CD4-positive, alpha-beta memory T cell (primary cell): Measurements from ENCODE around the gene CCDC9B. TPM values are rescaled to one million over a fixed set of nuclear protein-coding genes. Genes with fewer than 3 reads are reported as not detected.

Experiments
- CTCF ChIA-PET: fragments of 350-600 bp; sonication (Branson Sonifier 250); formaldehyde crosslinking; loops from one replicate; lab custom pipeline; 2021; ENCODE audit warnings: inconsistent platforms; ENCODE audit not compliant: partially characterized antibody; lab: Charles Lee
- POLR2A ChIA-PET: fragments of 350-600 bp; sonication (Branson Sonifier 250); formaldehyde crosslinking; loops from one replicate; lab custom pipeline; 2021; ENCODE audit not compliant: partially characterized antibody; lab: Charles Lee
- DNase-seq, 5 donors: peaks; one replicate each; pipeline versions ENCODE4 v3.0.0 to v3.0.0-alpha.2; 2020 to 2022; ENCODE audit warnings: mixed read lengths in 1 of 5
- H3K27ac ChIP-seq: one replicate; pipeline ENCODE4 v1.7.0; 2013; ENCODE audit warnings: low read depth, low read length
- H3K27me3 ChIP-seq: 2 replicates; pipeline ENCODE4 v1.7.0; 2013; ENCODE audit warnings: mild to moderate bottlenecking, low read length, moderate library complexity; ENCODE audit not compliant: insufficient read depth
- H3K36me3 ChIP-seq: 2 replicates; pipeline ENCODE4 v1.7.0; 2013; ENCODE audit warnings: mild to moderate bottlenecking, low read length, moderate library complexity; ENCODE audit not compliant: insufficient read depth
- H3K4me1 ChIP-seq: 2 replicates; pipeline ENCODE4 v1.7.0; 2013; ENCODE audit warnings: mild to moderate bottlenecking, low read length, moderate library complexity; ENCODE audit not compliant: insufficient read depth
- H3K4me3 ChIP-seq, 2 donors: one replicate each; pipeline ENCODE4 v1.7.0; 2013; ENCODE audit warnings: low read length in 2 of 2, mild to moderate bottlenecking in 1 of 2
- H3K9me3 ChIP-seq, 2 donors: one replicate each; pipeline ENCODE4 v1.7.0; 2013; ENCODE audit warnings: low read length in 2 of 2, control low read depth in 1 of 2; ENCODE audit not compliant: control insufficient read depth in 1 of 2
- H3K27ac Mint-ChIP-seq, 7 donors: one replicate each; pipeline ENCODE4 v1.8.0; 2020 to 2021; ENCODE audit warnings: mixed read lengths in 7 of 7, mild to moderate bottlenecking in 6 of 7, inconsistent platforms in 3 of 7, moderate library complexity in 3 of 7
- H3K27me3 Mint-ChIP-seq, 2 donors: one replicate each; pipeline ENCODE4 v1.8.0; 2020 to 2021; ENCODE audit warnings: mixed read lengths in 2 of 2
- H3K36me3 Mint-ChIP-seq, 2 donors: one replicate each; pipeline ENCODE4 v1.8.0; 2020 to 2021; ENCODE audit warnings: mixed read lengths in 2 of 2, inconsistent platforms in 1 of 2, mild to moderate bottlenecking in 1 of 2
- H3K4me1 Mint-ChIP-seq, 4 donors: one replicate each; pipeline ENCODE4 v1.8.0; 2020 to 2021; ENCODE audit warnings: mixed read lengths in 4 of 4, mild to moderate bottlenecking in 1 of 4
- H3K4me3 Mint-ChIP-seq, 8 donors: one replicate each; pipeline ENCODE4 v1.8.0; 2020 to 2021; ENCODE audit warnings: mixed read lengths in 8 of 8, mild to moderate bottlenecking in 7 of 8, moderate library complexity in 6 of 8, inconsistent platforms in 3 of 8
- H3K9me3 Mint-ChIP-seq, 8 donors: one replicate each; pipeline ENCODE4 v1.8.0; 2020 to 2021; ENCODE audit warnings: mixed read lengths in 8 of 8, mild to moderate bottlenecking in 5 of 8, inconsistent platforms in 3 of 8, moderate library complexity in 1 of 8
- intact Hi-C: fragments of 100-400 bp; cut with micrococcal nuclease; formaldehyde crosslinking; loops from one replicate; pipeline ENCODE4 v1.15.1; 2023
- polyA plus RNA-seq, 2 donors: library from polyadenylated mRNA; unstranded; fragments of 300-500 nt; fragmentation: Illumina TruSeq; gene quantifications; one replicate each; pipeline ENCODE4 v1.2.3, GENCODE V29; 2021
- total RNA-seq, 2 experiments: library from RNA; stranded (reverse); gene quantifications; one replicate each; pipeline ENCODE4 v1.2.3, GENCODE V29; 2021

Gene CCDC9B
- total and polyA plus RNA-seq, 4 experiments from 2014 or later = 0.53 to 5.1 (median 2.6) TPM; not detected in 1

GRCh38 chr15:40365624-40366456 lies 25.1 kb upstream of the CCDC9B start:
- Histone ChIP-seq H3K4me1 (peaks cover 24% of the 10 kb centered on the region), H3K36me3 (no peaks in the 10 kb centered on the region), H3K9me3 (no peaks in the 10 kb centered on the region), H3K4me3 (no peak overlapping the region), H3K27me3 (no peaks in the 10 kb centered on the region), H3K27ac (no peak overlapping the region)
- CTCF ChIA-PET = interaction anchor here (1.0 to 4.3 kb wide), 8 partner anchors 21 to 87 kb away, joined by 3 to 26 read pairs (median 4); no protein-coding TSS in a partner anchor
- peak overlapping the region in 4 of 8 donors; percentile 13 to 66 (median 55) for H3K4me3 Mint-ChIP-seq
- intact Hi-C loops = loop anchor here (5.0 kb wide), 2 partner anchors 41 to 201 kb away; partner anchors contain the start of genes CCDC32, IVD and RPUSD2
- peaks cover 13 to 35% (median 19%) of the 10 kb centered on the region in 4 donors for H3K4me1 Mint-ChIP-seq
- POLR2A ChIA-PET = interaction anchor here (0.9 to 2.7 kb wide), 3 partner anchors 8 to 40 kb away, joined by 3 to 12 read pairs (median 4); partner anchors contain the start of gene IVD
- no peak for DNase-seq
- no peaks in the 10 kb centered on the region for H3K9me3 Mint-ChIP-seq
- peak overlapping the region in 2 of 7 donors; percentile 12 to 43 for H3K27ac Mint-ChIP-seq
- peaks cover 0 to 4% of the 10 kb centered on the region in 2 donors for H3K36me3 Mint-ChIP-seq
- no peaks in the 10 kb centered on the region for H3K27me3 Mint-ChIP-seq

- POLR2A ChIA-PET = no interaction called here
- intact Hi-C loops = loop anchor here (5.0 kb wide), 2 partner anchors 42 to 202 kb away; partner anchors contain the start of genes CCDC32, IVD and RPUSD2
- no peak overlapping the region for H3K4me3 ChIP-seq
Observed at GRCh38 chr15:40365016-40365415, 24.3 kb upstream of the CCDC9B start.

GRCh38 chr15:40364251-40364650 lies 23.5 kb upstream of the CCDC9B start:
- ChIA-PET CTCF (interaction anchor here (1.1 kb wide), 1 partner anchor 11 kb away, joined by 3 read pairs; no protein-coding TSS in a partner anchor), POLR2A (interaction anchor here (1.0 kb wide), 1 partner anchor 55 kb away, joined by 3 read pairs; no protein-coding TSS in a partner anchor)
- H3K4me1 Mint-ChIP-seq = peaks cover 13 to 41% (median 19%) of the 10 kb centered on the region in 4 donors
- H3K36me3 ChIP-seq = no peaks in the 10 kb centered on the region
- no peak overlapping the region for H3K27ac Mint-ChIP-seq
- H3K27me3 ChIP-seq = no peaks in the 10 kb centered on the region
- H3K27me3 Mint-ChIP-seq = no peaks in the 10 kb centered on the region
- H3K9me3 ChIP-seq = no peaks in the 10 kb centered on the region
- intact Hi-C loops = no loop called here
- H3K27ac ChIP-seq = no peak overlapping the region
- H3K4me3 ChIP-seq = no peak overlapping the region
- no peak overlapping the region for H3K4me3 Mint-ChIP-seq
- H3K36me3 Mint-ChIP-seq = peaks cover 0 to 4% of the 10 kb centered on the region in 2 donors
- no peak for DNase-seq
- H3K9me3 Mint-ChIP-seq = no peaks in the 10 kb centered on the region
- H3K4me1 ChIP-seq = peaks cover 24% of the 10 kb centered on the region

More at GRCh38 chr15:40365016-40365415, 24.3 kb upstream of the CCDC9B start:
- no peaks in the 10 kb centered on the region for H3K9me3 Mint-ChIP-seq
- peak overlapping the region in 1 of 8 donors; percentile 51 for H3K4me3 Mint-ChIP-seq
- peaks cover 13 to 35% (median 19%) of the 10 kb centered on the region in 4 donors for H3K4me1 Mint-ChIP-seq
- Histone ChIP-seq H3K27ac (no peak overlapping the region), H3K27me3 (no peaks in the 10 kb centered on the region), H3K9me3 (no peaks in the 10 kb centered on the region), H3K4me1 (peaks cover 24% of the 10 kb centered on the region), H3K36me3 (no peaks in the 10 kb centered on the region)
- no peak for DNase-seq
- no peak overlapping the region for H3K27ac Mint-ChIP-seq
- CTCF ChIA-PET = interaction anchor here (1.0 to 4.3 kb wide), 6 partner anchors 10 to 57 kb away, joined by 3 to 26 read pairs (median 4); no protein-coding TSS in a partner anchor
- H3K27me3 Mint-ChIP-seq = no peaks in the 10 kb centered on the region
- H3K36me3 Mint-ChIP-seq = peaks cover 0 to 4% of the 10 kb centered on the region in 2 donors

DNA sequence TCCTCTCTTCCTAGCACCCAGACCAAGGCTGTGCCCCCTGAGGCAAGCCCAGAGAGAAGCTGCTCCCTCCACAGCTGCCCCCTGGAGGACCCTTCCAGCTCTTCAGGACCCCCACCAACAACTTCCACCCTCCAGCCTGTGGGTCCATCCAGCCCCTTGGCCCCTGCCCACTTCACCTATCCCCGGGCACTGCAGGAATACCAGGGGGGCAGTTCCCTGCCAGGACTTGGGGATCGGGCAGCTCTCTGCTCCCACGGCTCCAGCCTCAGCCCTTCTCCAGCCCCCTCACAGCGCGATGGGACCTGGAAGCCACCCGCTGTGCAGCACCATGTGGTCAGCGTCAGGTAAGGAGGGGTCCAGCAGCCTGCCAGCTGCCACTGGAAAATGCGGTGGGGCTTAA lies 22.9 kb upstream of the CCDC9B start:
- DNase-seq = no peak
- no peaks in the 10 kb centered on the region for H3K9me3 Mint-ChIP-seq
- CTCF ChIA-PET = no interaction called here
- peaks cover 0 to 4% of the 10 kb centered on the region in 2 donors for H3K36me3 Mint-ChIP-seq
- H3K4me1 Mint-ChIP-seq = peaks cover 13 to 47% (median 20%) of the 10 kb centered on the region in 4 donors
- H3K4me3 Mint-ChIP-seq = peak overlapping the region in 1 of 8 donors; percentile 41
- no peak overlapping the region for H3K27ac ChIP-seq
- POLR2A ChIA-PET = interaction anchor here (1.0 kb wide), 1 partner anchor 54 kb away, joined by 3 read pairs; no protein-coding TSS in a partner anchor
- no peaks in the 10 kb centered on the region for H3K36me3 ChIP-seq
- H3K9me3 ChIP-seq = no peaks in the 10 kb centered on the region
- H3K27me3 ChIP-seq = no peaks in the 10 kb centered on the region
- no peak overlapping the region for H3K4me3 ChIP-seq
- peaks cover 30% of the 10 kb centered on the region for H3K4me1 ChIP-seq
- no peaks in the 10 kb centered on the region for H3K27me3 Mint-ChIP-seq
- intact Hi-C loops = no loop called here
- no peak overlapping the region for H3K27ac Mint-ChIP-seq

DNA sequence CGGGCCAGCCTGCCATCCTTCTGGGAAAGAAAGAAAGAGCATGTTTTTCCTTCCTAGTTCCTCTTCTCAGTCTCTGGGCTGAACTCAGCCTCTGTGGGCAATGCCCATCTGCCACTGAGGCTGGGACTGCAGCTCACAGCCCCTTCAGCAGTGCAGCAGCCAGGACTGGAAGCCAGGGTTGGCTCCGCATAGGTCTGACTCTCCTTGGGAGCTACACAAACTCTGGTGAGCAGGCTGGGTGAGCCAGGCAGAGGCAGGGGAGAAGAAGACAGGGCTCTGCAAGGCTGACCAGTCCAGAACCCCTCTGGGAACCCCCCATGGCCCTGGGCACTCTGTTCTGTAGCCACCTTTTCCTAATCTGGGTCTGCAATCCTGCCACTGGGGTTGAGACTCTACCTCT lies 20.9 kb upstream of the CCDC9B start:
- H3K4me3 ChIP-seq = no peak overlapping the region
- no peaks in the 10 kb centered on the region for H3K36me3 ChIP-seq
- no peak overlapping the region for H3K27ac Mint-ChIP-seq
- H3K36me3 Mint-ChIP-seq = peaks cover 0 to 4% of the 10 kb centered on the region in 2 donors
- CTCF ChIA-PET = interaction anchor here (0.9 to 1.6 kb wide), 2 partner anchors 22 to 50 kb away, joined by 3 read pairs; no protein-coding TSS in a partner anchor
- no peak for DNase-seq
- no peak overlapping the region for H3K4me3 Mint-ChIP-seq
- no peaks in the 10 kb centered on the region for H3K27me3 ChIP-seq
- peaks cover 6 to 36% (median 11%) of the 10 kb centered on the region in 4 donors for H3K4me1 Mint-ChIP-seq
- POLR2A ChIA-PET = no interaction called here
- H3K9me3 ChIP-seq = no peaks in the 10 kb centered on the region
- no peaks in the 10 kb centered on the region for H3K9me3 Mint-ChIP-seq
- peaks cover 0 to 2% of the 10 kb centered on the region in 2 donors for H3K27me3 Mint-ChIP-seq
- H3K27ac ChIP-seq = no peak overlapping the region
- intact Hi-C loops = no loop called here
- H3K4me1 ChIP-seq = peaks cover 22% of the 10 kb centered on the region

GRCh38 chr15:40360015-40360414 lies 19.3 kb upstream of the CCDC9B start:
- intact Hi-C loops = no loop called here
- Histone ChIP-seq H3K27ac (no peak overlapping the region), H3K36me3 (no peaks in the 10 kb centered on the region), H3K4me3 (no peak overlapping the region), H3K4me1 (peaks cover 13% of the 10 kb centered on the region), H3K9me3 (no peaks in the 10 kb centered on the region), H3K27me3 (no peaks in the 10 kb centered on the region)
- Mint-ChIP-seq H3K36me3 (peaks cover 0 to 4% of the 10 kb centered on the region in 2 donors), H3K9me3 (no peaks in the 10 kb centered on the region), H3K4me1 (peaks cover 5 to 21% (median 7%) of the 10 kb centered on the region in 4 donors), H3K27ac (no peak overlapping the region), H3K27me3 (peaks cover 0 to 4% of the 10 kb centered on the region in 2 donors), H3K4me3 (no peak overlapping the region)
- DNase-seq = no peak
- ChIA-PET CTCF (interaction anchor here (1.6 kb wide), 2 partner anchors 15 to 20 kb away, joined by 3 to 4 read pairs; no protein-coding TSS in a partner anchor), POLR2A (no interaction called here)
